Activated T-helper 17 cell treated with anti-CD3 and anti-CD28 coated beads, Interleukin-2, amount 50 U/mL, for 72 hours (primary cell): ENCODE data around the gene CRYBB1. TPM values are rescaled to one million over a fixed set of nuclear protein-coding genes. Genes with fewer than 3 reads are reported as not detected.

ENCODE experiments used
- ATAC-seq: fragments of 150-1000 bp; cut with Tn5 transposase; replicated peaks from 2 replicates; pipeline ENCODE4 v1.10.0; 2021; ENCODE audit warnings: mild to moderate bottlenecking, moderate library complexity
- H3K27ac Mint-ChIP-seq: one replicate; pipeline ENCODE4 v1.8.0; 2022; ENCODE audit warnings: mixed read lengths
- H3K27me3 Mint-ChIP-seq: one replicate; pipeline ENCODE4 v1.8.0; 2022; ENCODE audit warnings: mixed read lengths
- H3K36me3 Mint-ChIP-seq: one replicate; pipeline ENCODE4 v1.8.0; 2022; ENCODE audit warnings: low read depth, mild to moderate bottlenecking, mixed read lengths
- H3K4me1 Mint-ChIP-seq: one replicate; pipeline ENCODE4 v1.8.0; 2022; ENCODE audit warnings: mixed read lengths
- H3K4me3 Mint-ChIP-seq: one replicate; pipeline ENCODE4 v1.8.0; 2022; ENCODE audit warnings: mild to moderate bottlenecking, mixed read lengths
- H3K9me3 Mint-ChIP-seq: one replicate; pipeline ENCODE4 v1.8.0; 2022; ENCODE audit warnings: mixed read lengths
- total RNA-seq, 2 donors: library from RNA; stranded (reverse); gene quantifications; one replicate each; pipeline ENCODE4 v1.2.3, GENCODE V29; 2022

CRYBB1 gene
- total RNA-seq, 2 donors from 2014 or later, result not detected

GRCh38 chr22:26552466-26552865, 65.4 kb downstream of the CRYBB1 start:
- peaks cover 6% of the 10 kb centered on the region for H3K4me1 Mint-ChIP-seq
- ATAC-seq, result no peak

GRCh38 chr22:26551568-26551967, 66.3 kb downstream of the CRYBB1 start:
- no peak for ATAC-seq
- no peaks in the 10 kb centered on the region for H3K9me3 Mint-ChIP-seq
- H3K36me3 Mint-ChIP-seq, result peaks cover 10% of the 10 kb centered on the region
- H3K4me3 Mint-ChIP-seq, result no peak overlapping the region
- H3K27ac Mint-ChIP-seq, result no peak overlapping the region
- H3K4me1 Mint-ChIP-seq, result peaks cover 15% of the 10 kb centered on the region
- H3K27me3 Mint-ChIP-seq, result no peaks in the 10 kb centered on the region

More at GRCh38 chr22:26552466-26552865, 65.4 kb downstream of the CRYBB1 start:
- no peak overlapping the region for H3K27ac Mint-ChIP-seq
- peaks cover 2% of the 10 kb centered on the region for H3K36me3 Mint-ChIP-seq
- H3K4me3 Mint-ChIP-seq, result no peak overlapping the region
- no peaks in the 10 kb centered on the region for H3K27me3 Mint-ChIP-seq
- H3K9me3 Mint-ChIP-seq, result no peaks in the 10 kb centered on the region

GRCh38 chr22:26550498-26551033, 67.3 kb downstream of the CRYBB1 start:
- H3K9me3 Mint-ChIP-seq, result no peaks in the 10 kb centered on the region
- no peaks in the 10 kb centered on the region for H3K27me3 Mint-ChIP-seq
- H3K4me3 Mint-ChIP-seq, result no peak overlapping the region
- H3K27ac Mint-ChIP-seq, result peak overlapping the region; percentile 13
- H3K36me3 Mint-ChIP-seq, result peaks cover 16% of the 10 kb centered on the region
- peaks cover 21% of the 10 kb centered on the region for H3K4me1 Mint-ChIP-seq
- ATAC-seq, result no peak

- Mint-ChIP-seq H3K4me1 (peaks cover 21% of the 10 kb centered on the region), H3K4me3 (no peak overlapping the region), H3K27ac (peak overlapping the region; percentile 13), H3K36me3 (peaks cover 16% of the 10 kb centered on the region), H3K9me3 (no peaks in the 10 kb centered on the region), H3K27me3 (no peaks in the 10 kb centered on the region)
- ATAC-seq, result no peak
Measured at GRCh38 chr22:26549902-26550497, 67.8 kb downstream of the CRYBB1 start.

Other genes starting within 250 kb of the CRYBB1 start
- 10 to 100 TPM; 13.2 to 20.2 TPM for gene ASPHD2, start 188.8 kb downstream of the CRYBB1 start, total RNA-seq
- 10 to 100 TPM; 36.4 to 56.3 TPM for gene HPS4, start 134.2 kb downstream of the CRYBB1 start, total RNA-seq
- 10 to 100 TPM; 22.2 to 40.3 TPM for gene SRRD, start 134.2 kb downstream of the CRYBB1 start, total RNA-seq
- 10 to 100 TPM; 44.8 to 50.4 TPM for gene TFIP11, start 105.6 kb downstream of the CRYBB1 start, total RNA-seq
- gene TPST2, start 27.9 kb downstream of the CRYBB1 start, total RNA-seq, result 10 to 100 TPM; 23.2 to 27.5 TPM
- 1 to 10 TPM in 1 of 2 donors, not detected in 1; 1.2 TPM for gene CRYBA4, start 3.9 kb upstream of the CRYBB1 start, total RNA-seq
- gene MIAT, start 39.6 kb upstream of the CRYBB1 start, total RNA-seq, result 100 to 1,000 TPM in 1 of 2 donors, 10 to 100 TPM in 1; 81.2 to 166 TPM